HEK293 (cell line): ENCODE results near the gene TWIST2.

Experiments used
- CTCF ChIA-PET: fragments of 350-600 bp; formaldehyde crosslinking; extraction: SDS; loops from one replicate; lab custom pipeline; 2021; ENCODE audit warnings: antibody characterized with exemption; lab: Yijun Ruan, JAX
- POLR2A ChIA-PET: fragments of 300-600 bp; formaldehyde crosslinking; extraction: SDS; loops from one replicate; lab custom pipeline; 2020; ENCODE audit warnings: antibody characterized with exemption, inconsistent platforms; lab: Yijun Ruan, JAX
- H3K27ac ChIP-seq: fragments of 200-500 bp; sonication (Bioruptor generic); 2 replicates; pipeline ENCODE4 v1.5.1; 2014; ENCODE audit warnings: low read depth, low read length, control low read depth, inconsistent platforms; ENCODE audit errors: extremely low read depth
- H3K36me3 ChIP-seq, 2 experiments: fragments of 200-500 bp in 1 of 2; sonication (Bioruptor generic) in 1 of 2; 1 replicate in 1 of 2; 2 replicates in 1 of 2; pipeline ENCODE4 v1.5.1; 2014 to 2017; ENCODE audit warnings: inconsistent platforms in 2 of 2, low read length in 2 of 2; ENCODE audit not compliant: control insufficient read depth in 2 of 2, insufficient read depth in 1 of 2
- H3K4me1 ChIP-seq: fragments of 200-500 bp; sonication (Bioruptor generic); 2 replicates; pipeline ENCODE4 v1.5.1; 2014; ENCODE audit warnings: mild to moderate bottlenecking, low read length, inconsistent platforms; ENCODE audit not compliant: control insufficient read depth, insufficient read depth
- H3K4me3 ChIP-seq: 2 replicates; pipeline ENCODE4 v1.5.1; 2011; ENCODE audit warnings: low read depth, mild to moderate bottlenecking, control low read depth, low read length, moderate library complexity
- H3K9me3 ChIP-seq: fragments of 200-500 bp; sonication (Bioruptor generic); 2 replicates; pipeline ENCODE4 v1.5.1; 2014; ENCODE audit warnings: low read depth, low read length, inconsistent platforms; ENCODE audit not compliant: control insufficient read depth, insufficient read depth
- KLF1 ChIP-seq: fragments of 450-650 bp; formaldehyde crosslinking; IDR thresholded peaks from 2 replicates; pipeline ENCODE4 v1.5.1; 2016; ENCODE audit warnings: missing biosample characterization, missing genetic modification characterization
- ZIC2 ChIP-seq: fragments of 450-650 bp; formaldehyde crosslinking; IDR thresholded peaks from 2 replicates; pipeline ENCODE4 v1.5.1; 2016; ENCODE audit warnings: missing biosample characterization, missing genetic modification characterization
- ZNF10 ChIP-seq: fragments of 450-650 bp; formaldehyde crosslinking; IDR thresholded peaks from 2 replicates; pipeline ENCODE4 v1.5.1; 2017; ENCODE audit warnings: missing biosample characterization, missing genetic modification characterization
- ZNF311 ChIP-seq: fragments of 450-650 bp; formaldehyde crosslinking; IDR thresholded peaks from 2 replicates; pipeline ENCODE4 v1.5.1; 2017; ENCODE audit warnings: missing biosample characterization, missing genetic modification characterization, borderline replicate concordance
- ZNF394 ChIP-seq: fragments of 450-650 bp; formaldehyde crosslinking; IDR thresholded peaks from 2 replicates; pipeline ENCODE4 v1.5.1; 2016; ENCODE audit warnings: missing biosample characterization, missing genetic modification characterization, mild to moderate bottlenecking, moderate library complexity, borderline replicate concordance
- ZNF621 ChIP-seq: fragments of 450-650 bp; formaldehyde crosslinking; IDR thresholded peaks from 2 replicates; pipeline ENCODE4 v1.5.1; 2017; ENCODE audit warnings: missing biosample characterization, missing genetic modification characterization
- ZNF791 ChIP-seq: fragments of 450-650 bp; formaldehyde crosslinking; IDR thresholded peaks from 2 replicates; pipeline ENCODE4 v1.5.1; 2016; ENCODE audit warnings: missing biosample characterization, missing genetic modification characterization
- ZNF792 ChIP-seq: fragments of 450-650 bp; formaldehyde crosslinking; IDR thresholded peaks from 2 replicates; pipeline ENCODE4 v1.5.1; 2016; ENCODE audit warnings: missing biosample characterization, missing genetic modification characterization
- ZSCAN16 ChIP-seq: fragments of 450-650 bp; formaldehyde crosslinking; IDR thresholded peaks from 2 replicates; pipeline ENCODE4 v1.5.1; 2016; ENCODE audit warnings: missing biosample characterization, missing genetic modification characterization
- TF ChIP-seq, protein P1 (sequence below): fragments of 450-650 bp; IDR thresholded peaks from 2 replicates; pipeline ENCODE4 v1.5.1; 2018; ENCODE audit warnings: missing biosample characterization, missing genetic modification characterization
- TF ChIP-seq, protein P2 (sequence below): fragments of 450-650 bp; IDR thresholded peaks from 2 replicates; pipeline ENCODE4 v1.5.1; 2018; ENCODE audit warnings: missing biosample characterization, mild to moderate bottlenecking, missing genetic modification characterization
- TF ChIP-seq, protein P3 (sequence below): fragments of 450-650 bp; formaldehyde crosslinking; IDR thresholded peaks from 2 replicates; pipeline ENCODE4 v1.5.1; 2016; ENCODE audit warnings: missing biosample characterization, missing genetic modification characterization
- TF ChIP-seq, protein P4 (sequence below): fragments of 450-650 bp; formaldehyde crosslinking; IDR thresholded peaks from 2 replicates; pipeline ENCODE4 v1.5.1; 2017; ENCODE audit warnings: missing biosample characterization, missing genetic modification characterization

The TWIST2 gene

DNA sequence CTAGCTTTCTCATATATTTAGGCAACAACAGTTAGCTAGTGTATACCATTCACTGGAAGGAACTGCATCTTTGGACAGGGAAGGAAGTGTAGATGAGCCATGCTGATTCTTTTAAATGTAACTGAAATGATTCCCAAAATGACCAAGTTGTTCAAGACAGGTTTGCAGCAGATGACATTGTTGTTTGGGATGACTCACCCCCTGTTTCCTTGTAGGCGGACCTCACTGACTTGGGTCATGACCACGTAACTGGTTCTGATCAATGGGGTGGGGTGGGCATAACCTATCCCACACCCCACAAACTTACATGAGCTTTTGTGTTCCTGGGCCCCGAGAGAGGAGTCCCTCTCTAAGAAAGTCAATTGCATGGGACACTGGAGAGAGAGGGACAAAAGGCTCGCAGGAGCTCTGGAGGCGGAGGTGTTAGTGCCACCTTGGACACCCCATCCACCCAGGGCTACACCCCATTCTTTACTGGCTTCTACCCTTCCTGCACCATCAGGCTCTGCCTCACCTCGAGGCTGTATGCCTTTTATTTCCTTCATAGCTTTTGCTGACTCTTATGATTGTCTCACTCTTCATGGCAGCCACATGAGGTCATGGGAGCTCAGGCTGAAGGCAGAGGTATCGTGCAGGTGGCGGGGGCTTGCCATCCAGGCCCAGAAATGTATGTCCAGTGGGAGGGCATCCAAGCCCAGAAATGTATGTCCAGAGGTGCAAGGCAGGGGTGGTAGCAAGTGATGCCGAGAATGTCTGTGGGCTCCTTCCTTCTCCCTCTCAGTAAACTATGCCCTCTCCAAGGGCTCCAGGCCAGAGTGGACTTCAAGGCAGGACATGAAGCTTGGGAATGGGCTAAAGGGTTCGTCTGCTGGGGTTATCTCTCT lies 108.0 kb downstream of the TWIST2 start:
- POLR2A ChIA-PET: no interaction called here
- no peak overlapping the region for H3K27ac ChIP-seq
- no peak overlapping the region for H3K4me3 ChIP-seq
- H3K9me3 ChIP-seq: no peaks in the 10 kb centered on the region
- no peaks in the 10 kb centered on the region for H3K36me3 ChIP-seq
- CTCF ChIA-PET: interaction anchor here (0.6 kb wide), 1 partner anchor 155 kb away, joined by 3 read pairs; no protein-coding TSS in a partner anchor
- H3K4me1 ChIP-seq: no peaks in the 10 kb centered on the region
- TF ChIP-seq ZNF792 (tag by site-specific recombination) (no peak), ZNF394 (tag by site-specific recombination) (no peak), ZNF10 (tag by site-specific recombination) (no peak), KLF1 (tag by site-specific recombination) (no peak), ZNF621 (no peak), ZNF311 (tag by site-specific recombination) (no peak), ZSCAN16 (no peak)
- TF ChIP-seq, protein P1, sequence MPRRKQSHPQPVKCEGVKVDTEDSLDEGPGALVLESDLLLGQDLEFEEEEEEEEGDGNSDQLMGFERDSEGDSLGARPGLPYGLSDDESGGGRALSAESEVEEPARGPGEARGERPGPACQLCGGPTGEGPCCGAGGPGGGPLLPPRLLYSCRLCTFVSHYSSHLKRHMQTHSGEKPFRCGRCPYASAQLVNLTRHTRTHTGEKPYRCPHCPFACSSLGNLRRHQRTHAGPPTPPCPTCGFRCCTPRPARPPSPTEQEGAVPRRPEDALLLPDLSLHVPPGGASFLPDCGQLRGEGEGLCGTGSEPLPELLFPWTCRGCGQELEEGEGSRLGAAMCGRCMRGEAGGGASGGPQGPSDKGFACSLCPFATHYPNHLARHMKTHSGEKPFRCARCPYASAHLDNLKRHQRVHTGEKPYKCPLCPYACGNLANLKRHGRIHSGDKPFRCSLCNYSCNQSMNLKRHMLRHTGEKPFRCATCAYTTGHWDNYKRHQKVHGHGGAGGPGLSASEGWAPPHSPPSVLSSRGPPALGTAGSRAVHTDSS (tag by site-specific recombination): no peak
- TF ChIP-seq, protein P2, sequence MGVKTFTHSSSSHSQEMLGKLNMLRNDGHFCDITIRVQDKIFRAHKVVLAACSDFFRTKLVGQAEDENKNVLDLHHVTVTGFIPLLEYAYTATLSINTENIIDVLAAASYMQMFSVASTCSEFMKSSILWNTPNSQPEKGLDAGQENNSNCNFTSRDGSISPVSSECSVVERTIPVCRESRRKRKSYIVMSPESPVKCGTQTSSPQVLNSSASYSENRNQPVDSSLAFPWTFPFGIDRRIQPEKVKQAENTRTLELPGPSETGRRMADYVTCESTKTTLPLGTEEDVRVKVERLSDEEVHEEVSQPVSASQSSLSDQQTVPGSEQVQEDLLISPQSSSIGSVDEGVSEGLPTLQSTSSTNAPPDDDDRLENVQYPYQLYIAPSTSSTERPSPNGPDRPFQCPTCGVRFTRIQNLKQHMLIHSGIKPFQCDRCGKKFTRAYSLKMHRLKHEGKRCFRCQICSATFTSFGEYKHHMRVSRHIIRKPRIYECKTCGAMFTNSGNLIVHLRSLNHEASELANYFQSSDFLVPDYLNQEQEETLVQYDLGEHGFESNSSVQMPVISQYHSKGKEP (tag by site-specific recombination): no peak
- TF ChIP-seq, protein P3, sequence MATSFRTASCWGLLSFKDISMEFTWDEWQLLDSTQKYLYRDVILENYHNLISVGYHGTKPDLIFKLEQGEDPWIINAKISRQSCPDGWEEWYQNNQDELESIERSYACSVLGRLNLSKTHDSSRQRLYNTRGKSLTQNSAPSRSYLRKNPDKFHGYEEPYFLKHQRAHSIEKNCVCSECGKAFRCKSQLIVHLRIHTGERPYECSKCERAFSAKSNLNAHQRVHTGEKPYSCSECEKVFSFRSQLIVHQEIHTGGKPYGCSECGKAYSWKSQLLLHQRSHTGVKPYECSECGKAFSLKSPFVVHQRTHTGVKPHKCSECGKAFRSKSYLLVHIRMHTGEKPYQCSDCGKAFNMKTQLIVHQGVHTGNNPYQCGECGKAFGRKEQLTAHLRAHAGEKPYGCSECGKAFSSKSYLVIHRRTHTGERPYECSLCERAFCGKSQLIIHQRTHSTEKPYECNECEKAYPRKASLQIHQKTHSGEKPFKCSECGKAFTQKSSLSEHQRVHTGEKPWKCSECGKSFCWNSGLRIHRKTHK: no peak
- TF ChIP-seq, protein P4, sequence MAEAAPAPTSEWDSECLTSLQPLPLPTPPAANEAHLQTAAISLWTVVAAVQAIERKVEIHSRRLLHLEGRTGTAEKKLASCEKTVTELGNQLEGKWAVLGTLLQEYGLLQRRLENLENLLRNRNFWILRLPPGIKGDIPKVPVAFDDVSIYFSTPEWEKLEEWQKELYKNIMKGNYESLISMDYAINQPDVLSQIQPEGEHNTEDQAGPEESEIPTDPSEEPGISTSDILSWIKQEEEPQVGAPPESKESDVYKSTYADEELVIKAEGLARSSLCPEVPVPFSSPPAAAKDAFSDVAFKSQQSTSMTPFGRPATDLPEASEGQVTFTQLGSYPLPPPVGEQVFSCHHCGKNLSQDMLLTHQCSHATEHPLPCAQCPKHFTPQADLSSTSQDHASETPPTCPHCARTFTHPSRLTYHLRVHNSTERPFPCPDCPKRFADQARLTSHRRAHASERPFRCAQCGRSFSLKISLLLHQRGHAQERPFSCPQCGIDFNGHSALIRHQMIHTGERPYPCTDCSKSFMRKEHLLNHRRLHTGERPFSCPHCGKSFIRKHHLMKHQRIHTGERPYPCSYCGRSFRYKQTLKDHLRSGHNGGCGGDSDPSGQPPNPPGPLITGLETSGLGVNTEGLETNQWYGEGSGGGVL (tag by site-specific recombination): no peak

DNA sequence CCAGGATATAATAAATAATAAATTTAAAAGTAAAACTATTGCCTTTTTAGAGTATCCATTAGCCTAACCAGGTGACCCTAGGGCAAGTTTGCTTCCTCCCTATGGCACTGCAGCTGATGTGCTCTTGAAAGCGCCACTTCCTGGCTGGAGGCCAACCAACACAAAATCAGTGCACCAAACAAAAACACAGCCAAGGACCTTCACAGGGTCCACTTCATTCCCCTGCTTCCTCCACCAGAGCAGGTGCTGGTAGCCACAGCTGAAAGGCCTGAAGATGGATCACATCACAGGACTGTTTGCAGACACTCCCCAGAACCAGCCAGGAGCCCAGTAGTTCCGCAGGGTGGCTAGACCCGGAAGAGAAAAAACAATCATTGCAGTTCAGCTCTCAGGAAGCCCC lies 108.8 kb downstream of the TWIST2 start:
- no peak for TF ChIP-seq ZNF791 (tag by site-specific recombination)
- peak; percentile 18; the same call in 1 of the 2 replicates for TF ChIP-seq ZIC2
- H3K4me3 ChIP-seq: no peak overlapping the region
- POLR2A ChIA-PET: no interaction called here
- no peaks in the 10 kb centered on the region for H3K9me3 ChIP-seq
- no peak overlapping the region for H3K27ac ChIP-seq
- no peaks in the 10 kb centered on the region for H3K36me3 ChIP-seq
- H3K4me1 ChIP-seq: no peaks in the 10 kb centered on the region
- CTCF ChIA-PET: interaction anchor here (0.6 kb wide), 2 partner anchors 11 to 45 kb away, joined by 3 read pairs; no protein-coding TSS in a partner anchor
